ENCODE results near the gene CCNG1. TPM values are rescaled to one million over a fixed set of nuclear protein-coding genes. Genes with fewer than 3 reads are reported as not detected.

CCNG1 gene
- total RNA-seq, 1 donor from 2014 or later, result 202 TPM

GRCh38 chr5:163434401-163434866 lies 3.0 kb upstream of the CCNG1 start:
- no peaks in the 10 kb centered on the region for H3K9me3 Mint-ChIP-seq
- H3K27ac Mint-ChIP-seq (ENCODE audit: unreplicated experiment), result no peak overlapping the region
- no peaks in the 10 kb centered on the region for H3K36me3 Mint-ChIP-seq (ENCODE audit: low read depth)

GRCh38 chr5:163436515-163436914 lies 880 bp upstream of the CCNG1 start:
- DNase-seq (ENCODE audit: low read depth, low spot score), result no peak
- Mint-ChIP-seq H3K27me3 (ENCODE audit: low read depth) (peaks cover 3% of the 10 kb centered on the region), H3K27ac (ENCODE audit: unreplicated experiment) (peak overlapping the region; percentile 80), H3K36me3 (ENCODE audit: low read depth) (no peaks in the 10 kb centered on the region), H3K4me1 (peaks cover 50% of the 10 kb centered on the region), H3K4me3 (peak overlapping the region; percentile 100), H3K9me3 (no peaks in the 10 kb centered on the region)
- TF ChIP-seq, protein P1, sequence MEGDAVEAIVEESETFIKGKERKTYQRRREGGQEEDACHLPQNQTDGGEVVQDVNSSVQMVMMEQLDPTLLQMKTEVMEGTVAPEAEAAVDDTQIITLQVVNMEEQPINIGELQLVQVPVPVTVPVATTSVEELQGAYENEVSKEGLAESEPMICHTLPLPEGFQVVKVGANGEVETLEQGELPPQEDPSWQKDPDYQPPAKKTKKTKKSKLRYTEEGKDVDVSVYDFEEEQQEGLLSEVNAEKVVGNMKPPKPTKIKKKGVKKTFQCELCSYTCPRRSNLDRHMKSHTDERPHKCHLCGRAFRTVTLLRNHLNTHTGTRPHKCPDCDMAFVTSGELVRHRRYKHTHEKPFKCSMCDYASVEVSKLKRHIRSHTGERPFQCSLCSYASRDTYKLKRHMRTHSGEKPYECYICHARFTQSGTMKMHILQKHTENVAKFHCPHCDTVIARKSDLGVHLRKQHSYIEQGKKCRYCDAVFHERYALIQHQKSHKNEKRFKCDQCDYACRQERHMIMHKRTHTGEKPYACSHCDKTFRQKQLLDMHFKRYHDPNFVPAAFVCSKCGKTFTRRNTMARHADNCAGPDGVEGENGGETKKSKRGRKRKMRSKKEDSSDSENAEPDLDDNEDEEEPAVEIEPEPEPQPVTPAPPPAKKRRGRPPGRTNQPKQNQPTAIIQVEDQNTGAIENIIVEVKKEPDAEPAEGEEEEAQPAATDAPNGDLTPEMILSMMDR (conservative IDR thresholded peaks at IDR 0.05), result no peak

More at GRCh38 chr5:163434401-163434866, 3.0 kb upstream of the CCNG1 start:
- TF ChIP-seq, protein P1 (conservative IDR thresholded peaks at IDR 0.05), result no peak
- Mint-ChIP-seq H3K4me1 (peaks cover 33% of the 10 kb centered on the region), H3K27me3 (ENCODE audit: low read depth) (peaks cover 3% of the 10 kb centered on the region), H3K4me3 (peak overlapping the region; percentile 35)
- DNase-seq (ENCODE audit: low read depth, low spot score), result no peak

GRCh38 chr5:163437011-163437308 lies 435 bp upstream of the CCNG1 start:
- H3K4me3 Mint-ChIP-seq, result peak overlapping the region; percentile 100
- DNase-seq (ENCODE audit: low read depth, low spot score), result no peak
- H3K36me3 Mint-ChIP-seq (ENCODE audit: low read depth), result no peaks in the 10 kb centered on the region
- H3K4me1 Mint-ChIP-seq, result peaks cover 50% of the 10 kb centered on the region
- H3K27me3 Mint-ChIP-seq (ENCODE audit: low read depth), result peaks cover 3% of the 10 kb centered on the region
- H3K9me3 Mint-ChIP-seq, result no peaks in the 10 kb centered on the region
- peak overlapping the region; percentile 80 for H3K27ac Mint-ChIP-seq (ENCODE audit: unreplicated experiment)
- TF ChIP-seq, protein P1 (conservative IDR thresholded peaks at IDR 0.05), result no peak

DNA sequence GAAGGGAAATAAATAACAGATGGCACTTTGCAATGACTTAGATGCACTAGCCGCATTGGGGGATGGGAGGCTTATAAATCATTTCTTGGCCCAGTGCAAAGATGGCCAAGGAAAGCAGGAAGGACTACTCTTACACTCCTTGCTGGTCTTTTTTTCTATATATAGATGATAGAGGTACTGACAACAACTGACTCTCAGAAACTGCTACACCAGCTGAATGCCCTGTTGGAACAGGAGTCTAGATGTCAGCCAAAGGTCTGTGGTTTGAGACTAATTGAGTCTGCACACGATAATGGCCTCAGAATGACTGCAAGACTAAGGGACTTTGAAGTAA lies 1.7 kb downstream of the CCNG1 start:
- peak overlapping the region; percentile 100 for H3K4me3 Mint-ChIP-seq
- H3K9me3 Mint-ChIP-seq, result no peaks in the 10 kb centered on the region
- TF ChIP-seq, protein P1 (conservative IDR thresholded peaks at IDR 0.05), result no peak
- no peak for DNase-seq (ENCODE audit: low read depth, low spot score)
- H3K27me3 Mint-ChIP-seq (ENCODE audit: low read depth), result peaks cover 3% of the 10 kb centered on the region
- H3K36me3 Mint-ChIP-seq (ENCODE audit: low read depth), result peaks cover 8% of the 10 kb centered on the region
- peaks cover 50% of the 10 kb centered on the region for H3K4me1 Mint-ChIP-seq
- H3K27ac Mint-ChIP-seq (ENCODE audit: unreplicated experiment), result peak overlapping the region; percentile 80

- DNase-seq (ENCODE audit: low read depth, low spot score), result no peak
- Mint-ChIP-seq H3K27ac (ENCODE audit: unreplicated experiment) (no peak overlapping the region), H3K4me1 (peaks cover 45% of the 10 kb centered on the region), H3K4me3 (peak overlapping the region; percentile 33), H3K9me3 (no peaks in the 10 kb centered on the region), H3K36me3 (ENCODE audit: low read depth) (peaks cover 8% of the 10 kb centered on the region), H3K27me3 (ENCODE audit: low read depth) (peaks cover 3% of the 10 kb centered on the region)
- TF ChIP-seq, protein P1 (conservative IDR thresholded peaks at IDR 0.05), result no peak
Observed at GRCh38 chr5:163440954-163441353, 3.6 kb downstream of the CCNG1 start.

- H3K4me3 Mint-ChIP-seq, result no peak overlapping the region
- H3K27ac Mint-ChIP-seq (ENCODE audit: unreplicated experiment), result no peak overlapping the region
- peaks cover 17% of the 10 kb centered on the region for H3K4me1 Mint-ChIP-seq
- no peak for DNase-seq (ENCODE audit: low read depth, low spot score)
- no peaks in the 10 kb centered on the region for H3K9me3 Mint-ChIP-seq
- TF ChIP-seq, protein P1 (conservative IDR thresholded peaks at IDR 0.05), result no peak
- H3K27me3 Mint-ChIP-seq (ENCODE audit: low read depth), result no peaks in the 10 kb centered on the region
- peaks cover 34% of the 10 kb centered on the region for H3K36me3 Mint-ChIP-seq (ENCODE audit: low read depth)
Observed at GRCh38 chr5:163444526-163444925, 7.1 kb downstream of the CCNG1 start.
